GM18517 (cell line): ENCODE measurements around the gene SFN.
"Not testable (repeated sequence)": the region's sequence is repeated elsewhere in the genome, so short reads cannot be mapped to it uniquely, and the experiment has no call there.

Experiments used
- ATAC-seq: cut with Tn5 transposase; IDR thresholded peaks from one replicate; pipeline ENCODE4 v1.9.1; 2021; ENCODE audit warnings: mild to moderate bottlenecking, moderate library complexity; ENCODE audit not compliant: unreplicated experiment

SFN gene

DNA sequence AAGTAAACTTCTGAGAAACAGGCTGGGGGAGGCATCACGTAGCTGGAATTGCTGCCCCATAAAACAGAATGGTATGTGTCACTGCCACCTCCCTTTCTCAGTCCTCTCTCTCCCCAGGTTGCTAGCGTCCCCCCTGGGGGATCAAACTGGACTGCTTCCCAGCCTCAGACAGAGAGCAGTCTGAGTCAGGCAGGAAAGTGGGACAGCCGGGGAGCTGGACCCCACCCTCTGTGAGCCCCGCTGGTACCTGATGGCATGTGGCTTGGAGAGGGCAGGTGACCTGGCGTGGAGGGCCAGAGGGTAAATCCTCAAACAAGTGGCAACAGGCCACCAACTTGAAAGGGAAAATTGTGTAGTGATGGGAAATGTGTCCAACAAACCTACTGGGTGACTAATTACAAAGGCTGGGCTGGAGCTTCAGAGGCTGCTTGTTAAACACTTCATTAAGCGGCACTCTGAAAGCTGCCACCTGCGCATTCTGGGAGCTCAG lies 1.0 kb upstream of the SFN start:
- ATAC-seq, result no peak

DNA sequence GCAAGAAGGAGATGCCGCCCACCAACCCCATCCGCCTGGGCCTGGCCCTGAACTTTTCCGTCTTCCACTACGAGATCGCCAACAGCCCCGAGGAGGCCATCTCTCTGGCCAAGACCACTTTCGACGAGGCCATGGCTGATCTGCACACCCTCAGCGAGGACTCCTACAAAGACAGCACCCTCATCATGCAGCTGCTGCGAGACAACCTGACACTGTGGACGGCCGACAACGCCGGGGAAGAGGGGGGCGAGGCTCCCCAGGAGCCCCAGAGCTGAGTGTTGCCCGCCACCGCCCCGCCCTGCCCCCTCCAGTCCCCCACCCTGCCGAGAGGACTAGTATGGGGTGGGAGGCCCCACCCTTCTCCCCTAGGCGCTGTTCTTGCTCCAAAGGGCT lies 732 bp downstream of the SFN start:
- no peak for ATAC-seq

DNA sequence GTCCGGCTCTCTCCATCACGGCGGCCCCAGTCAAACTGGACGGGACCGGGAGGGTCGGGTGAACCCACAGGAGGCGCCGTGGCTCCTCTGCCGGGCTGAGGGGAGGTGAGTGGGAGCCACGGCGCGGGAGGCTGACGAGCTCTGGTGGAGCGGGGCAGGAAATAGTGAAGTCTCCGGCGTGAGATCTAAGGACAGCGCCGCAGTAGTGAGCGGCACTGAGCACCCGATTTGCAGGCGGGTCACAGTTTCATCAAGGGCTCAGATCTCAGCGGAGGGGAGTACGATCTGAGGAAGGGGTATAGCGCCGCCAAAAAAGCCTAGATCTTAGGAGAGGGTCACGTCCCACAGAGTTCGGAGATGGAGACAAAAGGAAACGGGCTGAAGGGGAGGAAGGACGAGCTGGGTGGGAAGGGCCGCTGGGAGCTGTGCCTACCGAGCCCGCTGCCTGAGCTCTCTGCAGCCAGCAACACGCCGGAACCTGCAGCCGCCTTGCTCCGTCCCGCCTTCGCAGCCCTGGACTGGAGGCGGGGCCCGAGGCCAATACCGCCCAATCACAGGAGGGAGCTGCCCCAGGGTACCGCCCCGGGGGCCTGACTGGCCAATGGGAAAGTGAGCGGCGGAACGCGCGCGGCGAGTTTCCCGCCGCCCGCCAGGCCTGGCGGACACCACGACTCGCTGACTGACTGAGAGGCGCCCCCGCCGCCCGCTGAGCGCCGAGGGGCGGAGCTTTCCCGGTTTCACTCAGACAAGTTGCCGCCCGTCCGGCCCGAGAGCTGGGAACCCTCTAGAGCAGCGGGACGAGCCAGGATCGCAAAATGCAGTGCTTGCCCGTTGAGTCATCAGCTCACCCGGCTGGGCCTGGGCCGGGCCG lies 1.9 kb downstream of the SFN start:
- ATAC-seq, result peak; percentile 87

GRCh38 chr1:26873097-26873496 lies 10.1 kb downstream of the SFN start:
- not testable (repeated sequence) for ATAC-seq

GRCh38 chr1:26874896-26875295 lies 11.9 kb downstream of the SFN start:
- ATAC-seq, result no peak

DNA sequence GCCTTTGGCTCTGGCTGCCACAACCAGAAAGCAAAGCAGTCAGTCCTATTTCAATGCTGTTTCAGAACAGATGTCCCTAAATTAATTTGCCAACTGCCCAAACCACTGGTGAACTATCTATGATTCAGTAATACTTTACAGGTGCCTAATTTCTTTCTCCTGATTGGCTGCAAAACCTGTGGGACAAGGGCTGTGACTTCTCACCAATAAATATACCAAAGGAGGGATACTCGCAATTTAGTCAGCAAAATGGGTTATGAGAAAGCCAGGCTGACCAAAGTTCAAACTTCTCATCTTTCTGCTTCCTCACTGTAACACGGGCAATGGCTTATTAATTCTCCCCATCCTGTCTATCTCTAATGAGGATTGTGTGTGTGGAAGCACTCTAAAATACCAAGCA lies 14.4 kb downstream of the SFN start:
- no peak for ATAC-seq

DNA sequence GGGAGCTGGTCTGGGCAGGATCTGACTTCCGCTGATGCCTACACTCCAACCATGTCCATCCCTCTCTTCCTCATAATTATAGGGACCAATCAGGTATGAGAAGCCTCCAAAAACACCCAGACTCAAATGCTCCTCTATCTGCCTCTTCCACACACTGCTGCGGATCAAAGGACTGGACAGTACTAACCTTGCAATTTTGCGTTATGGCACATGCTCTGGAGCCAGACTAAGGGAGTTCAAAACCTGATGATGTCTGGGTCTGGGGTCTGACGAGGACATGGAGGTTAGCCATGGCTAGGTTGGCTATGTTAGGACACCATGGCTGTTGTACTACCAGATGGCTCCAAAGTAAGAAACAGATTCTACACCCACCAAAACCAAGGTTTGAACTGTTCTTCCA lies 16.8 kb downstream of the SFN start:
- no peak for ATAC-seq

- not testable (repeated sequence) for ATAC-seq
These were observed 18.7 kb downstream of the SFN start for GRCh38 chr1:26881611-26882010.

- ATAC-seq, result no peak
These were observed 19.9 kb downstream of the SFN start for GRCh38 chr1:26882696-26883463.

DNA sequence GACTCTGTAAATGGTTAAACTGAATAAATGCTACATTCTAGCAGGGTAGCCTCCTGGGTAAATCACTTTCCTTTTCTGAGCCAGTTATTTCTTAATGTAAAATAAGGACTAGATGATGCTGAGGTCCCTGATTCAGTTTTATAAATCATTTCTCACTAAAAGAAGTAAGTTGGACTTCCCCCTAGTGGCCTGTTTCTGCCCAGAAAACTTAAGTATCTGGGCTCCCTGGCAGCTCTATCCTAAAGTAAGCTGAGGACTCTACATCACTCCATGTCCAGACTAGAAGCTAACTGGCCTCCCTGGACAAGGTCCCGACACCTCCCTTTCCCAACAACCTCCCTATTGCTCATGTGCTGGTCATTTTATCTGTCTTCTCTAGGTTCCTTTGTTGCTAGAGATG lies 24.2 kb downstream of the SFN start:
- ATAC-seq, result no peak

- no peak for ATAC-seq
These were observed 25.3 kb downstream of the SFN start for GRCh38 chr1:26888231-26888630.

GRCh38 chr1:26889551-26890466 lies 26.9 kb downstream of the SFN start, which contains the start of gene GPN2:
Gene GPN2 (minus strand): TSS chr1:26890283. CDS start chr1:26890096, 187 bp downstream.
- ATAC-seq, result peak; percentile 86

DNA sequence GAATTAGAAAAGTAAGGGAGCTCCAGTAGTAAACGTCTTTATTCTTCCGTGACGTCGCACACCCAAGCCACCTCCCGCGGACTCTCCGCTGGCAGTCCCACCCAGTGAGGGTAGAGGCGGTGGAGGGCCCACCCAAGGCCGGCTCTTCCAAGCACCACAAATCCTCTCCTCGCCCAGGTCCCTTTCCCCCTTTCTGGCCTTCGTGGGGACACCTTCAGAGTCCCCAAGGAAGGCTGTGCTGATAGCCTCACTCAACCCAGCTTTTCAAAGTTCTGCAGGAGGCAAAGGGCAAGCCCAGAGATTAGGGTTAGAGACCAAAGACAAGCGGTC lies 27.5 kb downstream of the SFN start:
- ATAC-seq, result peak; percentile 43

- no peak for ATAC-seq
These were observed 31.3 kb downstream of the SFN start for GRCh38 chr1:26894263-26894662.

GRCh38 chr1:26897351-26897750 lies 34.4 kb downstream of the SFN start:
- no peak for ATAC-seq

- peak; percentile 77 for ATAC-seq
These were observed 37.3 kb downstream of the SFN start, which contains the start of gene GPATCH3 for GRCh38 chr1:26900001-26900814. Gene GPATCH3 (minus strand): TSS chr1:26900467. CDS start chr1:26900442, 25 bp downstream.

DNA sequence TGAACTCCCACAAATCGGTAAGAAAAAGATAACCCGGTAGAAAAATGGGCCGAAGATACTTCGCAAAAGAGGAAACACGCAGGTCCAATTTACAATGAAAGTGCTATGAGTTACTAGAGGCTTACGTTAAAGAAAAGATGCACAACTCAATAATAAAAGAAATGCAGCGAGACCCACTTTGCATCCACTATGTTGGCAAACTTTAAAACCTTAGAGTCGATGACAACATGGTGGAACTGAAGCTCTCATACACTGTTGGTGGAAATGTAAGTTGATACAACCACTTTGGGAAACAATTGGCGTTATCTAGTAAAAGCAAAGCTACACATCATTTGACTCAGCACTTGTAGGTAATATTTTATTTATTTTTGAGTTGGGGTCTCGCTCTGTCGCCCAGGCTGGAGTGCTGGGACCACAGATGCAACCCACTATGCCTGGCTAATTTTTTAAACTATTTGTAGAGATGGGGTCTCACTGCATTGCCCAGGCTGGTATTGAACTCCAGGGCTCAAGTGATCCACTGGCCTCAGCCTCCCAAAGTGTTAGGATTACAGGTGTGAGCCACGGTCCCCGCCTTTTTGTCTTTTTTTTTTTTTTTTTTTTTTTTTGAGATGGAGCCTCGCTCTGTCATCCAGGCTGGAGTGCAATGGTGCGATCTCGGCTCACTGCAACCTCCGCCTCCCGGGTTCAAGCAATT lies 38.0 kb downstream of the SFN start:
- ATAC-seq, result no peak

DNA sequence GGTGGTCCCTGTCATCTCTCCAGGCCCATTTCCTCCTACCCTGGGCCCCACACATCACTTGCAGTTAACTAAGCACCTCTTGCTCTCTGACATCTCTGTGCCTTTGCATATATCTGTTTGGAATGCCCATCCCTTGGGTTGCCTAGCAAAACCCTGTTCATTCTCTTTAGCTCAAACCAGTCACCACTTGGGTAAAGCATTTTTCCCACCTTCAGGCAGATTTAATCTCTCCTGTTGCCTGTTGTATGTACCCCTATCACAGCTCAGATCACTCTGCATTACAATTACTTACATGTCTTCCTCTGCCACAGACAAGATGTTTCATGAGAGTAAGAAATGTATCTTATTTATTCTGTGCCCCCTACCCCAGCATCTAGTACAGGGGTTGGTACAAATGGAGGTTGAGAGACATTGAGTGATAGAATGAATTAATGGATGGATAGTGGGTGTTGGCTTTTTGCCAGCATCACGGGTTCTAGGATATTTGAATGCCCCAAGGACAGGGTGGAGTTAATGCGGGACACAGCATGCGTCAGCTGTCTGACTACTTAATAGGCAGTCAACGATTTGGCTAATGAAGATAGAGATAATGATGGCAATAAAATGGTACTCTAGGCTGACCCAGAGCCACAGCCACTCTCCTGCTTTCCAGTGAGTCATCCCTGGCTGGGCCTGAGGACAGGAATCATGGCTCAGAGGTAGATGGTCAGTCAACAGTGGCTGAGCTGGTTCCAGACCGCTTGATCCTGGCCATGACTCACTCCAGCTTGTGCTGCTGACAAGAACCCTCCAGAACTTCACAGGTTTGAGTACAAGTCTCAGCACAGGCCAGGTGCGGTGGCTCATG lies 44.3 kb downstream of the SFN start:
- no peak for ATAC-seq
